Hepatocyte (in vitro differentiated cells): Measurements from ENCODE around the gene SMS. TPM values are rescaled to one million over a fixed set of nuclear protein-coding genes. Genes with fewer than 3 reads are reported as not detected.

ENCODE experiments used
- DNase-seq: peaks from one replicate; pipeline ENCODE4 v3.0.0-alpha.2; 2016; ENCODE audit warnings: low spot score
- H2AFZ ChIP-seq: fragments of 200-600 bp; sonication (generic); 2 replicates; pipeline ENCODE4 v1.6.0; 2016; ENCODE audit warnings: antibody characterized with exemption, mild to moderate bottlenecking
- H3K27ac ChIP-seq: fragments of 200-600 bp; sonication (generic); 2 replicates; pipeline ENCODE4 v1.5.1; 2016; ENCODE audit warnings: mild to moderate bottlenecking
- H3K27me3 ChIP-seq: fragments of 200-600 bp; sonication (generic); 2 replicates; pipeline ENCODE4 v1.6.1; 2016
- H3K36me3 ChIP-seq: fragments of 200-600 bp; sonication (generic); replicated peaks from 2 replicates; pipeline ENCODE4 v1.5.1; 2016; ENCODE audit warnings: low read depth; ENCODE audit not compliant: insufficient read depth
- H3K4me1 ChIP-seq: fragments of 200-600 bp; sonication (generic); 2 replicates; pipeline ENCODE4 v1.5.1; 2016; ENCODE audit warnings: mild to moderate bottlenecking, moderate library complexity; ENCODE audit not compliant: insufficient read depth
- H3K4me2 ChIP-seq: fragments of 200-600 bp; sonication (generic); 2 replicates; pipeline ENCODE4 v1.6.0; 2016
- H3K4me3 ChIP-seq: fragments of 200-600 bp; sonication (generic); 2 replicates; pipeline ENCODE4 v1.5.1; 2016; ENCODE audit warnings: mild to moderate bottlenecking
- H3K79me2 ChIP-seq: fragments of 200-600 bp; sonication (generic); 2 replicates; pipeline ENCODE4 v1.6.0; 2017; ENCODE audit warnings: mild to moderate bottlenecking
- H3K9me2 ChIP-seq: fragments of 200-600 bp; sonication (generic); replicated peaks from 2 replicates; pipeline ENCODE4 v1.6.0; 2017; ENCODE audit warnings: mild to moderate bottlenecking; ENCODE audit not compliant: insufficient read depth
- H3K9me3 ChIP-seq: fragments of 200-600 bp; sonication (generic); 2 replicates; pipeline ENCODE4 v1.5.1; 2016; ENCODE audit warnings: low read depth, mild to moderate bottlenecking
- H4K20me1 ChIP-seq: fragments of 200-600 bp; sonication (generic); 2 replicates; pipeline ENCODE4 v1.6.0; 2016; ENCODE audit warnings: mild to moderate bottlenecking; ENCODE audit not compliant: insufficient read depth, poor library complexity, severe bottlenecking
- CTCF ChIP-seq: fragments of 200-600 bp; sonication (generic); IDR thresholded peaks from 2 replicates; pipeline ENCODE4 v1.5.1; 2016; ENCODE audit warnings: antibody characterized with exemption, mild to moderate bottlenecking; ENCODE audit not compliant: poor library complexity
- EZH2 ChIP-seq: fragments of 200-600 bp; sonication (generic); IDR thresholded peaks from 2 replicates; pipeline ENCODE4 v1.6.1; 2016; ENCODE audit warnings: antibody characterized with exemption, mild to moderate bottlenecking, borderline replicate concordance
- EZH2phosphoT487 ChIP-seq: fragments of 200-600 bp; sonication (generic); IDR thresholded peaks from one replicate; pipeline ENCODE4 v1.6.1; 2018; ENCODE audit warnings: antibody characterized with exemption, mild to moderate bottlenecking, low read depth, moderate library complexity; ENCODE audit not compliant: unreplicated experiment, severe bottlenecking
- WGBS: methylation state at CpG from one replicate; pipeline ENCODE4 v1.1.6; 2016; ENCODE audit warnings: low lambda C conversion rate; ENCODE audit errors: missing lambda C conversion rate; 5-methylcytosine and 5-hydroxymethylcytosine counted together
- polyA plus RNA-seq: library from polyadenylated mRNA; unstranded; fragments of >200 nt; fragmentation: Nextera tagmentation; extraction: Ambion mirVana; gene quantifications from 2 replicates; pipeline ENCODE4 v1.2.1, GENCODE V29; 2016
- total RNA-seq: library from RNA; depleted of rRNA; stranded (reverse); fragments of >200 nt; gene quantifications from 2 replicates; pipeline ENCODE4 v1.2.3, GENCODE V29; 2014

The SMS gene
- total and polyA plus RNA-seq, 2 experiments from 2014 or later: 70.1 to 80.9 TPM

GRCh38 chrX:21989384-21989783, 48.9 kb downstream of the SMS start:
- Histone ChIP-seq H3K9me2 (no peaks in the 10 kb centered on the region), H3K4me1 (no peaks in the 10 kb centered on the region), H3K4me3 (no peak overlapping the region), H4K20me1 (no peaks in the 10 kb centered on the region), H3K9me3 (no peaks in the 10 kb centered on the region), H3K4me2 (no peak overlapping the region), H3K36me3 (no peaks in the 10 kb centered on the region), H3K27me3 (no peaks in the 10 kb centered on the region), H2AFZ (no peak overlapping the region), H3K79me2 (no peaks in the 10 kb centered on the region), H3K27ac (no peak overlapping the region)
- TF ChIP-seq EZH2 (no peak), CTCF (no peak), EZH2phosphoT487 (no peak)
- no peak for DNase-seq
- 83% methylated on average over 4 of the region's 4 CpGs for WGBS

GRCh38 chrX:21990832-21991231, 50.3 kb downstream of the SMS start:
- H2AFZ ChIP-seq: no peak overlapping the region
- no peak for DNase-seq
- WGBS: 85% methylated on average over 8 of the region's 8 CpGs
- H4K20me1 ChIP-seq: no peaks in the 10 kb centered on the region
- H3K4me1 ChIP-seq: no peaks in the 10 kb centered on the region
- H3K79me2 ChIP-seq: no peaks in the 10 kb centered on the region
- no peaks in the 10 kb centered on the region for H3K27me3 ChIP-seq
- H3K9me3 ChIP-seq: no peaks in the 10 kb centered on the region
- H3K9me2 ChIP-seq: no peaks in the 10 kb centered on the region
- no peak overlapping the region for H3K4me2 ChIP-seq
- no peaks in the 10 kb centered on the region for H3K36me3 ChIP-seq
- TF ChIP-seq EZH2: no peak
- no peak for TF ChIP-seq CTCF
- no peak for TF ChIP-seq EZH2phosphoT487
- H3K4me3 ChIP-seq: no peak overlapping the region
- no peak overlapping the region for H3K27ac ChIP-seq

- H3K36me3 ChIP-seq: no peaks in the 10 kb centered on the region
- H3K4me3 ChIP-seq: no peak overlapping the region
- no peaks in the 10 kb centered on the region for H3K27me3 ChIP-seq
- no peak overlapping the region for H3K4me2 ChIP-seq
- H3K9me3 ChIP-seq: no peaks in the 10 kb centered on the region
- H3K27ac ChIP-seq: no peak overlapping the region
- H2AFZ ChIP-seq: no peak overlapping the region
- no peak for DNase-seq
- no peaks in the 10 kb centered on the region for H4K20me1 ChIP-seq
- H3K4me1 ChIP-seq: no peaks in the 10 kb centered on the region
- H3K79me2 ChIP-seq: no peaks in the 10 kb centered on the region
- no peak for TF ChIP-seq EZH2
- no peak for TF ChIP-seq EZH2phosphoT487
- TF ChIP-seq CTCF: no peak
- no peaks in the 10 kb centered on the region for H3K9me2 ChIP-seq
- 76% methylated on average over 3 of the region's 3 CpGs for WGBS
Observed at GRCh38 chrX:21991504-21991903, 51.0 kb downstream of the SMS start.

GRCh38 chrX:21993265-21993664, 52.8 kb downstream of the SMS start:
- Histone ChIP-seq H2AFZ (no peak overlapping the region), H3K9me3 (no peaks in the 10 kb centered on the region), H4K20me1 (no peaks in the 10 kb centered on the region), H3K79me2 (no peaks in the 10 kb centered on the region), H3K27ac (no peak overlapping the region), H3K4me2 (no peak overlapping the region), H3K36me3 (no peaks in the 10 kb centered on the region), H3K4me1 (no peaks in the 10 kb centered on the region), H3K4me3 (no peak overlapping the region), H3K9me2 (no peaks in the 10 kb centered on the region), H3K27me3 (no peaks in the 10 kb centered on the region)
- no peak for TF ChIP-seq EZH2phosphoT487
- TF ChIP-seq CTCF: no peak
- no peak for TF ChIP-seq EZH2
- no peak for DNase-seq
- WGBS: 87% methylated on average over 8 of the region's 8 CpGs
